ENCODE results near the gene EVC2.

DNA sequence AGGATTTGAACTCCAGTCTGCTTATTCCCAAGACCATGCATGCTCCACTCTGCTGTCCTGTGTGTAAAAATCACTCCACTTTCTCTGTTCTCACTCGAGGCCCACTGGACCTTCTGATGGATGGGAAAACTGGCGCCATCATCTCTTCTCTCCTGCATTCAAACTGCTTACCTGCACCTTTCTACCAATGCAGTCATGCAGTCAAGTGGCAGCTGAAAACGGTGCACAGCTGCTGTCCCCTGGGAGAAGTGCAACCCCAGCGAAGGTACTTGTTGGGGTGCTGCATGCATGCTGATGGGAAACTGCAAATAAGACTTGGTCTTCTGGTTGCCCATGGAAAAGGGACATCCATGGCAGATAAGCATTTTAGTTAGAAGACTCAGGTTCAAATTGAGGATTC, 147.1 kb downstream of the EVC2 start:
- TF ChIP-seq, protein P1, sequence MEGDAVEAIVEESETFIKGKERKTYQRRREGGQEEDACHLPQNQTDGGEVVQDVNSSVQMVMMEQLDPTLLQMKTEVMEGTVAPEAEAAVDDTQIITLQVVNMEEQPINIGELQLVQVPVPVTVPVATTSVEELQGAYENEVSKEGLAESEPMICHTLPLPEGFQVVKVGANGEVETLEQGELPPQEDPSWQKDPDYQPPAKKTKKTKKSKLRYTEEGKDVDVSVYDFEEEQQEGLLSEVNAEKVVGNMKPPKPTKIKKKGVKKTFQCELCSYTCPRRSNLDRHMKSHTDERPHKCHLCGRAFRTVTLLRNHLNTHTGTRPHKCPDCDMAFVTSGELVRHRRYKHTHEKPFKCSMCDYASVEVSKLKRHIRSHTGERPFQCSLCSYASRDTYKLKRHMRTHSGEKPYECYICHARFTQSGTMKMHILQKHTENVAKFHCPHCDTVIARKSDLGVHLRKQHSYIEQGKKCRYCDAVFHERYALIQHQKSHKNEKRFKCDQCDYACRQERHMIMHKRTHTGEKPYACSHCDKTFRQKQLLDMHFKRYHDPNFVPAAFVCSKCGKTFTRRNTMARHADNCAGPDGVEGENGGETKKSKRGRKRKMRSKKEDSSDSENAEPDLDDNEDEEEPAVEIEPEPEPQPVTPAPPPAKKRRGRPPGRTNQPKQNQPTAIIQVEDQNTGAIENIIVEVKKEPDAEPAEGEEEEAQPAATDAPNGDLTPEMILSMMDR (IDR thresholded peaks at IDR 0.05), result no peak
- no peak for TF ChIP-seq EZH2 (IDR thresholded peaks at IDR 0.05; ENCODE audit: borderline replicate concordance, insufficient read depth, low read depth, low read length, poor library complexity, severe bottlenecking)
